GM18951 (cell line): ENCODE data around the gene PLCG2.

Source experiments
- POLR2A ChIP-seq: IDR thresholded peaks from 4 replicates; pipeline ENCODE4 v1.6.1; 2011; ENCODE audit warnings: mild to moderate bottlenecking; ENCODE audit not compliant: insufficient read length, insufficient read depth; ENCODE audit errors: extremely low read depth
- in situ Hi-C: fragments of 300-500 bp; cut with MboI; formaldehyde crosslinking; loops from one replicate; pipeline ENCODE4 v1.12.0; 2022; ENCODE audit warnings: low sequenced_read_pairs, mixed read lengths, inconsistent platforms; ENCODE audit not compliant: unreplicated experiment

PLCG2 gene

GRCh38 chr16:81765111-81765919, 13.8 kb upstream of the PLCG2 start:
- in situ Hi-C loops, result no loop called here

GRCh38 chr16:81765969-81766368, 13.1 kb upstream of the PLCG2 start:
- no peak for TF ChIP-seq POLR2A
- in situ Hi-C loops, result no loop called here

More at GRCh38 chr16:81765111-81765919, 13.8 kb upstream of the PLCG2 start:
- TF ChIP-seq POLR2A, result no peak

GRCh38 chr16:81767987-81768592, 11.0 kb upstream of the PLCG2 start:
- no peak for TF ChIP-seq POLR2A
- in situ Hi-C loops, result no loop called here

GRCh38 chr16:81770008-81770407, 9.1 kb upstream of the PLCG2 start:
- no peak for TF ChIP-seq POLR2A
- in situ Hi-C loops, result no loop called here

GRCh38 chr16:81774348-81774747, 4.7 kb upstream of the PLCG2 start:
- no peak for TF ChIP-seq POLR2A
- in situ Hi-C loops, result no loop called here

GRCh38 chr16:81775570-81775969, 3.5 kb upstream of the PLCG2 start:
- TF ChIP-seq POLR2A, result no peak
- in situ Hi-C loops, result no loop called here

- no peak for TF ChIP-seq POLR2A
- in situ Hi-C loops, result no loop called here
Measured at GRCh38 chr16:81778231-81778630, 860 bp upstream of the PLCG2 start.

- in situ Hi-C loops, result no loop called here
- TF ChIP-seq POLR2A, result no peak
Measured at GRCh38 chr16:81779536-81780320, 637 bp downstream of the PLCG2 start.

GRCh38 chr16:81780350-81780749, 1.3 kb downstream of the PLCG2 start:
- in situ Hi-C loops, result no loop called here
- no peak for TF ChIP-seq POLR2A

GRCh38 chr16:81782236-81782635, 3.1 kb downstream of the PLCG2 start:
- no peak for TF ChIP-seq POLR2A

GRCh38 chr16:81784072-81784795, 5.1 kb downstream of the PLCG2 start:
- in situ Hi-C loops, result no loop called here
- TF ChIP-seq POLR2A, result peak; percentile 41

More at GRCh38 chr16:81782236-81782635, 3.1 kb downstream of the PLCG2 start:
- in situ Hi-C loops, result no loop called here

- in situ Hi-C loops, result no loop called here
- no peak for TF ChIP-seq POLR2A
Measured at GRCh38 chr16:81785138-81785924, 6.2 kb downstream of the PLCG2 start.
